SH-SY5Y (cell line): Measurements from ENCODE around the gene NDUFAF5.

Experiments
- GATA2 ChIP-seq: IDR thresholded peaks from 2 replicates; pipeline ENCODE4 v1.6.1; 2011; ENCODE audit warnings: mild to moderate bottlenecking, low read depth, low read length
- GATA3 ChIP-seq: IDR thresholded peaks from 2 replicates; pipeline ENCODE4 v1.6.1; 2011; ENCODE audit warnings: low read depth, mild to moderate bottlenecking, low read length, moderate library complexity

DNA sequence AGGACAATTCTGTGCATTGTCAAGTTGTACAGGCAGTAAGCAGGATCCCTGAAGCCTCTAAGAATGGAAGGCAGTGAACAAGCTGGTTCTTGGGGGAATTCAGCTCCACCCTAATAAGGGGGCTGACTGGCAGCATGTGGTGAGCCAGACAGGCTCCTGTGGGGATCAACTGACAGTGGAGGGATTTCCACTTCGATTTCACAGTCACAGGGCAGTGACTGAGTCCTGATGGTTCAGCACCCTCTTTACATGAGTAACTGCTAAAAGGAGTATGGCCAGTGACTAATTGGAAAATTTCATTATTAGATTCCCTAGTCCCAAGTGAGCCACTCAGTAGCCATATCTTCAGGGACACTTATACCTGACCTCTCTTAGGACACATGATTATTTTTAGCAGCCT, 78.4 kb downstream of the NDUFAF5 start:
- TF ChIP-seq GATA2 (no peak), GATA3 (no peak)
